22Rv1 (cell line): ENCODE data around the gene ELOVL6.

Experiments
- H3K27ac ChIP-seq: fragments of 450-650 bp; 2 replicates; pipeline ENCODE4 v1.5.1; 2017
- ZFX ChIP-seq: fragments of 450-650 bp; IDR thresholded peaks from 2 replicates; pipeline ENCODE4 v1.6.1; 2017; ENCODE audit warnings: antibody characterized with exemption, borderline replicate concordance
- TF ChIP-seq, protein P1 (sequence below): fragments of 450-650 bp; IDR thresholded peaks from 2 replicates; pipeline ENCODE4 v1.5.1; 2017; ENCODE audit warnings: mild to moderate bottlenecking

Gene ELOVL6

DNA sequence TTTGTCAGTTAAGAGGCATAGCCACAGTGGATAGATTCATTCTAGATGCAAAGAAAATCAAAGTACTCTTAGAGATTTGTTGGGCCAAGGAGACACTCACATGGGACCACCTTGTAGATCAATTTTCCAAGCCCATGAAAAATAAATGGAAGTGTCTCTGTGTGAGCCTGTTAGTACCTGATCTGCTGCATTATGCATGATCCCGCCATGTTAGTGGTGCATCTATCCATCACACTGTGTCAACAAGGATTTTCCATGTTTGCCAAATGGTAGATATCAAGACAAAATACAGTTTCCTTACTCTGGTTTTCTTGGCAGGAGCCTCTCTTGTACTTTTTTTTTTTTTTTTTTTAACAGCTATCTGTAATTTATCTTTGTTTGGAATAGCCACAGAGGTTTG lies 173.4 kb downstream of the ELOVL6 start:
- TF ChIP-seq ZFX = no peak
- TF ChIP-seq, protein P1, sequence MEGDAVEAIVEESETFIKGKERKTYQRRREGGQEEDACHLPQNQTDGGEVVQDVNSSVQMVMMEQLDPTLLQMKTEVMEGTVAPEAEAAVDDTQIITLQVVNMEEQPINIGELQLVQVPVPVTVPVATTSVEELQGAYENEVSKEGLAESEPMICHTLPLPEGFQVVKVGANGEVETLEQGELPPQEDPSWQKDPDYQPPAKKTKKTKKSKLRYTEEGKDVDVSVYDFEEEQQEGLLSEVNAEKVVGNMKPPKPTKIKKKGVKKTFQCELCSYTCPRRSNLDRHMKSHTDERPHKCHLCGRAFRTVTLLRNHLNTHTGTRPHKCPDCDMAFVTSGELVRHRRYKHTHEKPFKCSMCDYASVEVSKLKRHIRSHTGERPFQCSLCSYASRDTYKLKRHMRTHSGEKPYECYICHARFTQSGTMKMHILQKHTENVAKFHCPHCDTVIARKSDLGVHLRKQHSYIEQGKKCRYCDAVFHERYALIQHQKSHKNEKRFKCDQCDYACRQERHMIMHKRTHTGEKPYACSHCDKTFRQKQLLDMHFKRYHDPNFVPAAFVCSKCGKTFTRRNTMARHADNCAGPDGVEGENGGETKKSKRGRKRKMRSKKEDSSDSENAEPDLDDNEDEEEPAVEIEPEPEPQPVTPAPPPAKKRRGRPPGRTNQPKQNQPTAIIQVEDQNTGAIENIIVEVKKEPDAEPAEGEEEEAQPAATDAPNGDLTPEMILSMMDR = no peak
- H3K27ac ChIP-seq = no peak overlapping the region

DNA sequence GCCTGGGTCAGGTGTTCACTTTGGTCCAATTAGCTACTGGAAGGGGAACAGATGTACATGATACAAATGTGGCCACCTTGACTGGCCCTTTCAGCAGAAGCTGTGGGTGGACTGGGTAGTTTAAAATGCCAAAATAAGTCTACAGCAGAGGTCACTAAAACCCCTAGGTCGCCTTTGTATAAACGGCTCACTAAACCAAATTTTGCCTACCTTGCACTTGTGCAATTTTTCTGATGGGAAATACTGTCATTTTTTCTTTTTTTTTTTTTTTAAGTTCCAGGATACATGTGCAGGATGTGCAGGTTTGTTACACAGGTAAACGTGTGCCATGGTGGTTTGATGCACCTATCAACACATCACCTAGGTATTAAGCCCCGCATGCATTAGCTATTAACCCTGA lies 176.0 kb downstream of the ELOVL6 start:
- no peak for TF ChIP-seq ZFX
- TF ChIP-seq, protein P1 = no peak
- no peak overlapping the region for H3K27ac ChIP-seq

DNA sequence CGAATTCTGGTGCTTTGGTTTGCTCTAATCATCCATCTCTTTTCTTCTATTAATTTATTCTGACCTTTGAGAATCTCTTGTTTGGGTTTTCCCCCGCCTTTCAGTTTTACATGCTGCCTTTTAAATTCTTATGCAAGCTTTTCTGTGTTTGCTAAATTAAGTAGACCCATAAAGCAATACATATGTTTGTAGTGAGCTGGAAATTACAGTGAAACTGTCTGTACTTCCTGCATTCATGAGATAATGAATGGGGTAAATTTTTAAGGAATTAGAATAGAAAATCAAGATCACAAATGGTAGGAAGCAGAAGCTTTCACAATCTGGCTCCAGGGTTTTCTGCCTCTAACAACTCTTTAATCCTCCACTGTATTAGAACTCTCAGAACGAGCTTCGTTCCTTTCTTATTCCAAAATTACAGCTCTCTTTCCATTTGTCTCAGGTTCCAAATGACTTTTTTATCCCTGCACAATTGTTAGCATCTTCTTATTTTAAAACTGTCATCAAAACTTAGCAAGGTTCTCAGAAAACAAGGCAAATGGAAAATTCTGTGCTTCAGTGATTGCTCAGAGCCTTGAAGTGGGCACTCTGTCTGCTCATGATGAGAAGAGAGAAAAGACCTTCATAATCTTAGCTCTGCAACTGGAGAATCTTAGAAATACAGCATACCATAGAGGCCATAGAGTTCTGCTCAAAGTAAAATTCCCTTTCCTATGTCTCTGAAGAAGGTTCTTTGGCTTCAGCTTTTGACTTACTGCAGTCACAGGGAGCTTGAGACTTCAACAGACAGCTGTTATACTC lies 177.6 kb downstream of the ELOVL6 start:
- H3K27ac ChIP-seq = no peak overlapping the region
- TF ChIP-seq, protein P1 = no peak
- no peak for TF ChIP-seq ZFX

DNA sequence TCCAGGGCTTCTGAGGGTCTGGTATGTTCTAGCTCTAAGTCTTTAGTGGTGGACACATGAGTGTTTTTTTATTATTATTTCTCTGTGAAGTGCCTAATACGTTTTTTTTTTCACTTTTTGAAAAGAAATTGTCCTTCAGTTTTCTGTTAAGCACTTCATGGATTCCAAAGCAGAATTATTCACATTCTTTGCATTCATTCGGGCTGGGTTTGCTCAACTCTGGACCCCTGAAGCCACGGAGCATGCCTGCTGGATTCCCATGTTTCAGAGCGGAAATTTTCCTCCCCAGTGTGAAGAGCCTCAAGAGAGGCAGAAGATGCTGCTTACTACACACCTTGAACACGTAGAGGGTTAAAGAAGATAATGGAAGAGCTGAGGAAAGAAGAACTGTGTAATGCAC lies 178.3 kb downstream of the ELOVL6 start:
- H3K27ac ChIP-seq = no peak overlapping the region
- TF ChIP-seq, protein P1 = no peak
- no peak for TF ChIP-seq ZFX

DNA sequence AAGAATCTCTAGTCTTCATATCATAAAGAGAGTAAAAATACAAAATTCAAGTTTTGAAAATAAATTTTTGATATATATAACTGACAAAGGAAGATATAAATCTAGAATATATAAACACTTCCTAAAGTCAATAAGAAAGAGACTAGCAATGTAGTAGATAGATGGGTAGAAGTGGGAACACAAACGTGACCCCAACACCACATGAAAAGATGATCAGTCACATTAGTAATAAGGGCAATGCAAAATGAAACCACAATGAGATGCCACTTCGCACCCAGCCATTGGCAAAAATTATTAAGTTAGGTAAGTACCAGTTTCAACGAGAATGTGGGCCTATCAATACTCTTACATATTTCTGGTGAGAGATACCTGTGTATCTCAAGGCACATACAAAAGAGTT lies 179.3 kb downstream of the ELOVL6 start:
- H3K27ac ChIP-seq = no peak overlapping the region
- TF ChIP-seq, protein P1 = no peak
- no peak for TF ChIP-seq ZFX

DNA sequence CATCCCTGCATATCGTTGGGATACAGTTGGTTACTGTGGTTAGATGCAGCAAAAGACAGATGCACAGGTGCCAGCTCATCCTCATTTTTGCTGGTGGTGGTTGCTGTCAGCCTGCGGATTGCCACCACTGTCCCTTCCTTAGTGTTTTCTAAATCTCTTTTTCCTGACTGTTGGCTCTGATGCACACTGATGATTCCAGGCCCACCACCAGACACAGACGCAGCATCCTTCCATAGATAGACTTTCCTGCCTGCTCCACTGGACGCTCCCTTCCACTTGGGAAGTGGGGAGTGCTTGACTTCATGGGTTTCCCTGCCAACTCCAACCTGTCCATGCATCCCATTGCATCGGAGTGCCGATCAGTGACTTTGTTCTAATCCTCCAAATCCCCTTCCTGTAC lies 184.2 kb downstream of the ELOVL6 start:
- H3K27ac ChIP-seq = no peak overlapping the region
- TF ChIP-seq, protein P1 = no peak
- no peak for TF ChIP-seq ZFX

DNA sequence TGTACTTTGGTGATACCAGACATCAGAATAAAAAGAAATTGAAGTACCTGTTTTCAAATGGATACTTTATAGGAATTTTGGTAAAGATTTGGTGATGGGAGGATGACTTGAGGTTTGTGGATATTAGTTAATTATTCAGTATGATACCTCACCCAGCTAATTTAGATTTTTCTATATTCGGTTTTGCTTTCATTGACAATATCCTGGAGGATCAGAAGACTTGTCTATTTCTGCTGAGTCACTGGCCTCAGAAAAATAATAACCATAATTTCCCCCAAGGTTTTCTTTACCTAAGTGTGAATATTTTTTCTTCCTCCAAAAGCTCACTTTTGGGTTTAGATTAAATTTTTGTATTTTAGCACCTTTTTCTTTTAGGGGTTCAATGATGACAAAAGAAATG lies 185.5 kb downstream of the ELOVL6 start:
- TF ChIP-seq, protein P1 = no peak
- no peak for TF ChIP-seq ZFX
- no peak overlapping the region for H3K27ac ChIP-seq
